ENCODE measurements around the gene COPE.
"Not testable (repeated sequence)": the region's sequence is repeated elsewhere in the genome, so short reads cannot be mapped to it uniquely, and the experiment has no call there.

Gene COPE

DNA sequence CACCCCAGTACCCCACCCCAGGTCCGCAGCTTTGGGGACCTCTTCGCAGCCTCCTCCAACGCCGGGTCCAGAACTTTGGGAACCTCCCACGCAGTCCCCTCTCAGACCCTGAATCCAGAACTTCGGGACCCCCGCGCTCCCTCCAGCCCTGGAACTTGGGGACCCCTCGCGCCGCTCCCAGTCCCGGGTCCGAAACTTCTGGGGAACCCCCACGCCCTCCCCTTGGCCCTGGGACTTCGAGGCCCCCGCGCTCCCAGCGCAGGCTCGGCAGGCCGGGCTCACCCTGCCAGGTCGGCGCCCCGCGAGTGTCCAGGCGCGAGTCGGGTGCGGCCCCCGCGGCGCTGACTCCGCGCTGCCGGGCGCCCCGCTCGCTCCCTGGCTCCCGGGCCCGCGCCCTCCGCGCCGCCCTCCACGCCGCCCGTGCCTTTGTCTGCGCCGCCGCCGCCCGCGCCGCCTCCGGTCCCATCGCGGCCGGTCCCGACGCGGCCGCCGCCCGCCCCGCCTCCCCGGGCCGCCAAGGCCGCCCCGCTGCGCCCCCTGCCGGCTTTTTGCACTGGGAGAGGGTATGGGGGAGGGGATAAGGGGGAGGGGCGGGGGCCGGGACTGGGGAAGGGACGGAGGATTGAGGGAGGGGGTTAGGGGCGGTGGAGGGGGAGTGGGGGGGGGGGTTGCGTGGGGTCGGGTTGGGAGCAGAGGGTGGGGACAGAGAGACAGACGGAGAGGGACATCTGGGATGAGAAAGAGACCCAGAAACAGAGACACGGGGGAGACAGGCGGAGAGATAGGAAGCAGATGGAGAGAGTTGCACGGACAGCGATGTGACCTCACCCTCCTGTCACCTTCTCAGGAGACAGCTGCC lies 21.8 kb upstream of the COPE start, which contains the start of gene HOMER3:
Gene HOMER3 (minus strand): TSS at position 449 of the 859 bp plus-strand sequence. CDS start 2,235 bp downstream, outside the sequence.
- DNase-seq (ENCODE audit: low read depth): peak; percentile 64

GRCh38 chr19:18939922-18940768 lies 21.0 kb upstream of the COPE start:
- DNase-seq (ENCODE audit: low read depth): no peak

DNA sequence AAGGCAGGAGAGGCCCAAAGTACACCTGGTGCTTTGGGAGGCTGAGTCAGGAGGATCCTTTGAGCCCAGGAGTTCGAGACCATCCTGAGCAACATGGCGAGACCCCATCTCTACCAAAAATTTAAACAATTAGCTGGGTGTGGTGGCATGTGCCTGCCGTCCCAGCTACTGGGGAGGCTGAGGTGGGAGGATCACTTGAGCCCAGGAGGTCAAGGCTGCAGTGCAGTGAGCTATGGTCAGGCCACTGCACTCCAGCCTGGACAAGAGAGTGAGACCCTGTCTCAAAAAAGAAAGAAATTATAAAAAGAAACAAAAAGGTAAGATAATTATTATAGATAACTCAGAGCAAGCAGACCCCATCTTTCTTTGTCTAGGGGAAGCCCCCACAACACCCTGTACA lies 20.0 kb upstream of the COPE start:
- DNase-seq (ENCODE audit: low read depth): no peak

DNA sequence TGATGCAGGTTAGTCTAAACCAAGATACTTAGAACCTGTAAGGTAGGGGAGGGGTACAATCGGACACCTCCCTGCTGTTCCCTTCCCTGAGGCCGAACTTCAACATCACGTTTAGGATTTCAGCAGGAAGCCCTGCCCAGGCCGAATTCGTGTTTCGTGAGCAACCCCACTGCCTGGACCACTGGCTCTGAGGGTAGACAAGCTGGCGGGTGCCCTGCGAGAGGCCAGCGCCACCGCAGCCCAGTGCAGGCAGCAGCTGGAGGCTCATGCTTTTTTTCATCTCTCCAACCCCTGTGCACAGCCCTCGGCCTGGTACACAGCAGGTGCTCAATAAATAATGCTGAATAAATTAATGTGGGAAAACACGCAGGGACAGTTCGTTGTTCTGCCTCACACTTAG lies 14.1 kb upstream of the COPE start:
- no peak for DNase-seq (ENCODE audit: low read depth)

GRCh38 chr19:18932216-18932841 lies 13.1 kb upstream of the COPE start:
- peak; percentile 61 for DNase-seq (ENCODE audit: low read depth)

DNA sequence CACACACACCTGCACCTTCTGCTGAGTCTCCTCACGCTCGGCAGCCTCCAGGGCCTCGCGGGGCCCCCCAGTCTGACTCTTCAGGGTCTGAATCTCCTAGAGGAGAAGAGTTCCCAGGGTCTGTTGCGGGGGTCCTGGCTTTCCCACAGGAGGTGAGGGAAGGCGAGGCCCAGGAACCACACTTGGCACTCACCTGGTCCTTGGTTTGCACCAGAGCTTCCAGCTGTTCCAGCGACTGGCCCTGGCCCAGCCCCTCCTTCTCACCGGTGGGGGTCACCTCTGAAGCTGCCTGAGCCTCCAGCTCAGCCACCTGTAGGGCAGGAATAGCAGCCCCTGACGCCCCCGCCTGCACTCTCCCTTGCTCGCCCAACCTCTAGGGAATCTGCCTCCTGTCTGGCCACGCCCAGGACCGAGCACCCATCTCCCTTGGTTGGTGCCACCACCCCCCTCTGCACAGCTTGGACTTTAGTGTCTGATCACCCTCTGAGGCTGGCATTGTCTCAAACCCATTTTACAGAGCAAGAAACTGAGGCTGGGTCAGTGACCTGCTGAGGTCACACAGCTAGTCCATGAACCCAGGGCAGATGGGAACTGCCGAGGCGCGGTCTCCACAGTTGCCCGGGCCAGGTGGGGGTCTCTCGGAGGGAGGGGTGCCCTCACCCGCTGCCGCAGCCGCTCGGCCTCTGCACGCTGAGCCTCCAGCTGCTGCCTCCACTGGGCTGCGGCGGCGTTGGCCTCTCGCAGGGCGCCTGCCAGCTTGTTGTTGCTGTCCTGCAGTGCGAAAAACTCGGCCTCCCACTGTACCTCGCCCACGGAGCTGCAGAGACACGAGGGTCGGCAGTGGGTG lies 12.4 kb upstream of the COPE start:
- DNase-seq (ENCODE audit: low read depth): no peak

GRCh38 chr19:18929311-18929710 lies 10.1 kb upstream of the COPE start:
- no peak for DNase-seq (ENCODE audit: low read depth)

DNA sequence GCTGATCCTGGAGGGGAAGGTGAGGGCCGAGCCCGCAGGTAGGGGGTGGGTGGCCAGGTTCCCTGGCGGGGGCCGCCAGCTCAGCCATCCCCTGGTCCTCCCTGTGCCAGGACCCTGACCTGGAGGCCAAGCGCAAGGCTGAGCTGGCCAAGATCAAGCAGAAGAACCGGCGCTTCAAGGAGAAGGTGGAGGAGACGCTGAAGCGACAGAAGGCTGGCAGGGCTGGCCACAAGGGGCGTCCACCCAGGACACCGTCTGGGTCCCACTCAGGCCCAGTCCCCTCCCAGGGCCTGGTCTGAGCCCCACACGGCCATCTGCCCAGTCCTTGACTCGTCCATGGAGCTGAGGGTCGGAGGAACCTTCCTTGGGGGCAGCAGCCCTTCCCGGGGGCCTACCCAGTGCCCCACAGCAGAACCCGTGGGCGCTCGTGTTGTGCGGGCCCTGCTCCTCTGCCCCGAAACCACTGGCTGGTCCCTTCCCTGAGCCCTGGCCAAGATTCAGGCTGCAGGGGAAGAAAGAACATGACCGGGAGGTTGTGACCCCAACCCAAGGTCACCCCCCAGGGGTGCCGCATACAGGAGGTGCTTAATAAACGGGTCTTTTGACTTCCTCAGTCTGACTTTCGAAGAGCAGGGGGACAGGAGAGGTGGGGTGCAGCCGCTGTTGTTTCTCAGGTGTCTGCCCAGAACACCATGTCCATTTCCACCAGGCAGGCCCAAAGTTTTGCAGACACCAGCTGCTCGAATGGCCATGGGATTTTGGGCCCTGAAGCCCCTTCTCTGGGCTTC lies 9.0 kb upstream of the COPE start:
- DNase-seq (ENCODE audit: low read depth): no peak

GRCh38 chr19:18924684-18925213 lies 5.6 kb upstream of the COPE start:
- no peak for DNase-seq (ENCODE audit: low read depth)

DNA sequence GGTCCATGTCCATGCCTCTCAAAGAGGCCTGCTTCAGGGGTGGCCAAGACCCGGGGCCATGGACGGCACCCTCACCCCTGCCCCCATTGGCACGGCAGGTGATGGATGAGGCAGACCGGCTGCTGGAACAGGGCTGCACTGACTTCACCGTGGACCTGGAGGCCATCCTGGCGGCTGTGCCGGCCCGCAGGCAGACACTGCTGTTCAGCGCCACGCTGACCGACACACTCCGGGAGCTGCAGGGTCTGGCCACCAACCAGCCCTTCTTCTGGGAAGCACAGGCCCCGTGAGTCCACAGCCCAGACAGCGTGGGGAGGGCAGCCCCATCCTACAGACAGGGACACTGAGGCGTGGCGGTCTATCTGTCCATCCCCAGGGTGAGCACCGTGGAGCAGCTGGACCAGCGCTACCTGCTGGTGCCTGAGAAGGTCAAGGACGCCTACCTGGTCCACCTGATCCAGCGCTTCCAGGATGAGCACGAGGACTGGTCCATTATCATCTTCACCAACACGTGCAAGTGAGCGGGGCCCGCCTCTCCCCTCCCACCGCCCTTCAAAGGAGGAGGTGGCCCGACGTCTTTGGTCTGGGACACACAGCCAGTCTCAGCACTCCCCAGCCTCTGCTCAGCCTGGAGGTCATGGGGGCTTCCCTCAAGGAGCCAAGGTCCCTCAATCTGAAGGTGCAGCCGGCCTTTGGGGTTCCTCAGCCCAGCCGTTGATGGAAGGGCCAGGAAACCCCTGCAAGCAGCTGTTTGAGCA lies 3.2 kb upstream of the COPE start:
- no peak for DNase-seq (ENCODE audit: low read depth)

GRCh38 chr19:18921593-18921992 lies 2.4 kb upstream of the COPE start:
- no peak for DNase-seq (ENCODE audit: low read depth)

DNA sequence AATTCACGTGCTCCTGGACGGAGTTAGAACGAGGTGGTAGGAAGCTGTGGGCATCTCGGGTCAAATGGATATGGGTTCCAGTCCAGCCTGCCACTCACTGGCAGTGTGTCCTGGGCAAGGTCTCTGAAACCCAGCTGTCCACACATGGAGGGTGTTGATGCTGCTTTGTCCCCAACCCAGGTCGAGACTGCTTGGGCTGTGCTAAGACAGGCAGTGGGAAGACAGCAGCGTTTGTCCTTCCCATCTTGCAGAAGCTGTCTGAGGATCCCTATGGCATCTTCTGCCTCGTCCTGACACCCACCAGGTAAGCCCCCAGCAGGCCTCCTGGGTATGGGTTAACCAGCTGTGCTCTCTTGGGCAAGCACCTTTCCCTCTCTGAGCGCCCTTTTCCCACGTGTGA lies 1.2 kb upstream of the COPE start:
- no peak for DNase-seq (ENCODE audit: low read depth)

DNA sequence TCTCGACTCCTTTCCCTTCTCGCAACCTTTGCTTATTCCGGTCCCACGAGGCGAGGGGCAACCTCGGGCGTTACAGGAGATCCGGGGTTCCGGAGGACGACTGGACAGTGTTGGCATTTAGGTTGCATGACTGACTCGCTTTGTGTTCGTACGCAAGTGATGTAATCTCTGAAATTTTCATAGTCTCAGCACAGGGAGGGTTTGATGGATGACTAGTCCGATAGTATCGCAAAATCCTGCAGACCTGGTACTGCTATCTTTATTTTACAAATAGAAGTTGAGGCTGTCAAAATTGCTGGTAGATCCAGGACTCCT lies 670 bp upstream of the COPE start:
- DNase-seq (ENCODE audit: low read depth): no peak

- not testable (repeated sequence) for DNase-seq (ENCODE audit: low read depth)
Measured at GRCh38 chr19:18917593-18917992, 1.6 kb downstream of the COPE start.

DNA sequence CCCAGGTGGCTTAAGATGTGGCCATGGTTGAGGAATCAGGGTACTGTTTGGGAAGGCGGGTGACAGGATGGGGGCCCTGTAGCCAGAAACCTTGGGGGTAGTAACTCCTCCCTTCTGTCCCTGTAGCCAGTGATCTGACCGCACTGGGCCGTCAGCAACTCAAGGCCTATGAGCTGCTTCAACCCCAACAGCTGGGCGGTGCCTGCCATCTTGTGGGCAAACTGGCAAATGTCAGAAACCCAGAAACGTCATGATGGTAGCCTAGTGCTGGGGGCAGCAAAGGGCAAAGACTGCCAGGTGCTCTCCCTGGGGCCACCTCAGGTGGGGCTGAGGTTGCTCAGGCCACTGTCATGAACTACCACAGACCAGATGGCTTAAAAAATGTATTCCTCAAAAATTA lies 3.5 kb downstream of the COPE start:
- DNase-seq (ENCODE audit: low read depth): no peak

- no peak for DNase-seq (ENCODE audit: low read depth)
Measured at GRCh38 chr19:18913466-18913865, 5.7 kb downstream of the COPE start.

DNA sequence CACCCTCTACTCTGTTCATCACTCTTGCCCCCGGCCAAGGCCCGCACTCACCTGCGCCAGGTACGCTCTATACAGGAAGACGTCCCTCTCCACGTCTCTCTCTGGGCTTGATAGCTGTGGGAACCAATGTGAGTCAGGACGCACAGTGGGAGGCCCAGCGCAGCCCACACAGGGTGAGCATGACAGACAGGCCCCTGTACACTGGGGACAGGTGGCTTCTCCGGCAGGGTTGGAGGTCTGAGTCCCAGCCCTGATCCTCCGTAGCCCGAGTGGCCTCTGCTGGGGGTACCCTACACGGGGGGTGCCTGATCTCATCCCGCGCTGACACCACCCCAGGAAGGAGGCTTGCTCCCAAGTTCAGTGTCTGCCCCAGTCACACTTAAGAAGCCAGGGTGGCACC lies 6.3 kb downstream of the COPE start:
- DNase-seq (ENCODE audit: low read depth): no peak

GRCh38 chr19:18910801-18911436 lies 8.3 kb downstream of the COPE start:
- no peak for DNase-seq (ENCODE audit: low read depth)

DNA sequence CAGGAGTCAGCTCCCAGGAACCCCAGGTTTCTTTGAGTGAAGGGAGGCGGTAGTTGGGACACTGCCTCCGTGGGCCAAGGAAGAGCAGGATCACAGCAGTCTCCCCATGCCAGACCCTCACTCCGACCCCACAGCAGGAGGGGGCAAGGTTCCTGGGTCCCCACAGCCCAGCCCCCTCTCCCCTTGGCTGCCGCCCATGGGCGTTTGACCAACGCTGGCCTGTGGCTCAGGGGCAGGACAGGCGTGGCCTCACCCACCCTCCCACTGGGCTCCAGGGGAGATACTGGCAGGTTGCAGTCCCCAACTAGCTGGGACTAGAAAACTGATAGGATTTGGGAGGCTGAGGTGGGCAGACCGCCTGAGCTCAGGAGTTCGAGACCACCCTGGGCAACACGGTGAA lies 9.2 kb downstream of the COPE start:
- DNase-seq (ENCODE audit: low read depth): no peak
